Muscle of leg (tissue), 11 donors: ENCODE data around the gene EFNA5. TPM values are rescaled to one million over a fixed set of nuclear protein-coding genes. Genes with fewer than 3 reads are reported as not detected.

Source experiments
- DNase-seq: peaks from one replicate; pipeline ENCODE4 v3.0.0; 2013
- H3K27ac ChIP-seq: one replicate; pipeline ENCODE4 v1.5.1; 2013; ENCODE audit warnings: mild to moderate bottlenecking, low read length, control low read depth
- H3K27me3 ChIP-seq: one replicate; pipeline ENCODE4 v1.6.1; 2013; ENCODE audit warnings: low read length; ENCODE audit not compliant: control insufficient read depth, insufficient read depth
- H3K36me3 ChIP-seq: one replicate; pipeline ENCODE4 v1.6.1; 2013; ENCODE audit warnings: low read length; ENCODE audit not compliant: control insufficient read depth, insufficient read depth
- H3K4me1 ChIP-seq: one replicate; pipeline ENCODE4 v1.6.1; 2013; ENCODE audit warnings: low read length; ENCODE audit not compliant: control insufficient read depth, insufficient read depth
- H3K4me3 ChIP-seq: one replicate; pipeline ENCODE4 v1.5.1; 2013; ENCODE audit warnings: low read length, control low read depth
- H3K9me3 ChIP-seq: replicated peaks from 2 replicates; pipeline ENCODE4 v1.6.1; 2013; ENCODE audit warnings: low read depth, low read length; ENCODE audit not compliant: control insufficient read depth
- WGBS: methylation state at CpG from one replicate; pipeline ENCODE4 v1.1.5; 2013; ENCODE audit warnings: missing lambda C conversion rate; ENCODE audit not compliant: insufficient coverage; 5-methylcytosine and 5-hydroxymethylcytosine counted together
- polyA plus RNA-seq, 8 donors: library from polyadenylated mRNA; unstranded; fragments of 120-200 nt; gene quantifications; one replicate each; pipeline versions ENCODE4 v1.2.1 to v1.2.3, GENCODE V29; 2013; ENCODE audit warnings: inconsistent platforms in 1 of 8, low replicate concordance in 1 of 8; ENCODE audit not compliant: insufficient read length in 8 of 8, insufficient read depth in 1 of 8
- total RNA-seq: library from RNA; stranded (reverse); fragments of 120-200 nt; gene quantifications from one replicate; pipeline ENCODE4 v1.2.4, GENCODE V29; 2013

Gene EFNA5
- total and polyA plus RNA-seq, 9 donors = 2.2 to 11.4 (median 4.0) TPM

- H3K36me3 ChIP-seq = no peaks in the 10 kb centered on the region
- no peak overlapping the region for H3K4me3 ChIP-seq
- H3K27me3 ChIP-seq = no peaks in the 10 kb centered on the region
- H3K9me3 ChIP-seq = no peaks in the 10 kb centered on the region
- H3K4me1 ChIP-seq = no peaks in the 10 kb centered on the region
- H3K27ac ChIP-seq = peak overlapping the region; percentile 52
- peak; percentile 69 for DNase-seq
These were observed 144.3 kb downstream of the EFNA5 start for GRCh38 chr5:107526270-107526937.

GRCh38 chr5:107524111-107524510 lies 146.6 kb downstream of the EFNA5 start:
- DNase-seq = no peak
- no peaks in the 10 kb centered on the region for H3K9me3 ChIP-seq
- H3K27ac ChIP-seq = no peak overlapping the region
- WGBS = no CpG with 5 or more reads among the region's 2 CpGs
- H3K4me3 ChIP-seq = no peak overlapping the region
- H3K27me3 ChIP-seq = no peaks in the 10 kb centered on the region
- peaks cover 2% of the 10 kb centered on the region for H3K4me1 ChIP-seq
- no peaks in the 10 kb centered on the region for H3K36me3 ChIP-seq

GRCh38 chr5:107523029-107523680 lies 147.6 kb downstream of the EFNA5 start:
- no CpG with 5 or more reads among the region's 5 CpGs for WGBS
- Histone ChIP-seq H3K27me3 (no peaks in the 10 kb centered on the region), H3K4me3 (no peak overlapping the region), H3K4me1 (peaks cover 2% of the 10 kb centered on the region), H3K27ac (no peak overlapping the region), H3K9me3 (no peaks in the 10 kb centered on the region), H3K36me3 (no peaks in the 10 kb centered on the region)
- no peak for DNase-seq

- Histone ChIP-seq H3K4me1 (peaks cover 2% of the 10 kb centered on the region), H3K36me3 (no peaks in the 10 kb centered on the region), H3K27me3 (no peaks in the 10 kb centered on the region), H3K4me3 (no peak overlapping the region), H3K27ac (no peak overlapping the region), H3K9me3 (no peaks in the 10 kb centered on the region)
- DNase-seq = no peak
- WGBS = 78% methylated on average over 3 of the region's 4 CpGs
These were observed 148.3 kb downstream of the EFNA5 start for GRCh38 chr5:107522456-107522855.

- Histone ChIP-seq H3K36me3 (no peaks in the 10 kb centered on the region), H3K4me1 (peaks cover 2% of the 10 kb centered on the region), H3K27me3 (no peaks in the 10 kb centered on the region), H3K9me3 (no peaks in the 10 kb centered on the region), H3K27ac (no peak overlapping the region), H3K4me3 (no peak overlapping the region)
- DNase-seq = peak; percentile 31
- WGBS = no CpG with 5 or more reads among the region's 6 CpGs
These were observed 150.8 kb downstream of the EFNA5 start for GRCh38 chr5:107519900-107520354.

GRCh38 chr5:107518616-107519015 lies 152.1 kb downstream of the EFNA5 start:
- WGBS = 75% methylated on average over 1 of the region's 2 CpGs
- no peak overlapping the region for H3K27ac ChIP-seq

GRCh38 chr5:107518190-107518589 lies 152.5 kb downstream of the EFNA5 start:
- DNase-seq = no peak
- no peak overlapping the region for H3K27ac ChIP-seq
- H3K27me3 ChIP-seq = no peaks in the 10 kb centered on the region
- H3K4me1 ChIP-seq = peaks cover 2% of the 10 kb centered on the region
- H3K36me3 ChIP-seq = no peaks in the 10 kb centered on the region
- 83% methylated on average over 2 of the region's 6 CpGs for WGBS
- H3K9me3 ChIP-seq = no peaks in the 10 kb centered on the region
- H3K4me3 ChIP-seq = no peak overlapping the region

More at GRCh38 chr5:107518616-107519015, 152.1 kb downstream of the EFNA5 start:
- H3K9me3 ChIP-seq = no peaks in the 10 kb centered on the region
- peaks cover 2% of the 10 kb centered on the region for H3K4me1 ChIP-seq
- no peaks in the 10 kb centered on the region for H3K27me3 ChIP-seq
- no peak overlapping the region for H3K4me3 ChIP-seq
- H3K36me3 ChIP-seq = no peaks in the 10 kb centered on the region
- DNase-seq = no peak

- H3K27ac ChIP-seq = no peak overlapping the region
- 100% methylated on average over 1 of the region's 10 CpGs for WGBS
- no peaks in the 10 kb centered on the region for H3K36me3 ChIP-seq
- no peaks in the 10 kb centered on the region for H3K9me3 ChIP-seq
- H3K4me3 ChIP-seq = no peak overlapping the region
- peaks cover 2% of the 10 kb centered on the region for H3K4me1 ChIP-seq
- no peak for DNase-seq
- no peaks in the 10 kb centered on the region for H3K27me3 ChIP-seq
These were observed 153.3 kb downstream of the EFNA5 start for GRCh38 chr5:107517185-107518033.

GRCh38 chr5:107516452-107517184 lies 154.1 kb downstream of the EFNA5 start:
- Histone ChIP-seq H3K27me3 (no peaks in the 10 kb centered on the region), H3K4me3 (no peak overlapping the region), H3K27ac (no peak overlapping the region), H3K4me1 (peaks cover 2% of the 10 kb centered on the region), H3K36me3 (no peaks in the 10 kb centered on the region), H3K9me3 (no peaks in the 10 kb centered on the region)
- DNase-seq = no peak
- WGBS = no CpG with 5 or more reads among the region's 3 CpGs
